AG04449 (cell line): ENCODE data around the gene COQ10B.

ENCODE experiments used
- CTCF ChIA-PET: fragments of 350-600 bp; formaldehyde crosslinking; extraction: SDS; loops from one replicate; lab custom pipeline; 2021; ENCODE audit warnings: antibody characterized with exemption; lab: Yijun Ruan, JAX
- POLR2A ChIA-PET: fragments of 400-600, 350-600 bp; formaldehyde crosslinking; extraction: SDS; loops from one replicate; lab custom pipeline; 2020; ENCODE audit warnings: antibody characterized with exemption, inconsistent platforms; lab: Yijun Ruan, JAX
- DNase-seq: peaks from one replicate; pipeline ENCODE4 v3.0.0-alpha.2; 2010; ENCODE audit warnings: low read depth, low spot score
- H3K4me3 ChIP-seq: 2 replicates; pipeline ENCODE4 v1.5.1; 2011; ENCODE audit warnings: low read depth, mild to moderate bottlenecking, control low read depth, low read length
- TF ChIP-seq, protein P1 (sequence below): IDR thresholded peaks from one replicate; pipeline ENCODE4 v1.5.1; 2011; ENCODE audit warnings: mild to moderate bottlenecking, moderate library complexity, low read length, control low read depth, inconsistent platforms; ENCODE audit not compliant: insufficient read depth; ENCODE audit errors: missing control alignments

COQ10B gene

DNA sequence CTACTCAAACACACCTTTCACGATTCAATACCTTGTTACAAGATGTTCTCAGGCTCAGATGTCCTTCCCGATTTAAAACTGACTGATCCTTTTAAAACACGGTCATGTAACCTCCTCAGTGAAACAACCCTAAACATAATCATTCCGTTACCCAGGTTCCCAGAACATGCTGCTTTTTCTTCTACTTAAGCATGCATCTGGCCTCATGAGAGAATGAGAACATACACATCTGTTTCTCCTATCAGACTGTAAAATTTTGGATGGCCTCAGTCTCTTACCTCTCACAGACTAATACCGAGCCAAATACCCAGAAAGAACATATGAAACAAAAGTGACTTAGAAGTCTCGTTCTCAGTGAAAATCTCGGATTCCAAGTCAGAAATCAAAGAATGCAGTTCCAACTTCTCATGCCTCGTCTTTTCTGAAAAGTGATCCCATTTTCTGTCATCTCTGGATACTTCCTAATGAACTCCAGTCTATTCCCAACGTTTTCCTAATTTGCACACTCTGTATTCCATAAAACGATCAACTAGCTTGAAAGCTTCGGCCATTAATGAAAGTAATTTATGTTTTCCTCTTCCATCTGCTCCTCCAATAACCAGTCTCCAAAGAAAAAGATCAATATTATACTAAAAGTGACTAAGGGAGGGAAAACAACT, 19.4 kb upstream of the COQ10B start:
- TF ChIP-seq, protein P1, sequence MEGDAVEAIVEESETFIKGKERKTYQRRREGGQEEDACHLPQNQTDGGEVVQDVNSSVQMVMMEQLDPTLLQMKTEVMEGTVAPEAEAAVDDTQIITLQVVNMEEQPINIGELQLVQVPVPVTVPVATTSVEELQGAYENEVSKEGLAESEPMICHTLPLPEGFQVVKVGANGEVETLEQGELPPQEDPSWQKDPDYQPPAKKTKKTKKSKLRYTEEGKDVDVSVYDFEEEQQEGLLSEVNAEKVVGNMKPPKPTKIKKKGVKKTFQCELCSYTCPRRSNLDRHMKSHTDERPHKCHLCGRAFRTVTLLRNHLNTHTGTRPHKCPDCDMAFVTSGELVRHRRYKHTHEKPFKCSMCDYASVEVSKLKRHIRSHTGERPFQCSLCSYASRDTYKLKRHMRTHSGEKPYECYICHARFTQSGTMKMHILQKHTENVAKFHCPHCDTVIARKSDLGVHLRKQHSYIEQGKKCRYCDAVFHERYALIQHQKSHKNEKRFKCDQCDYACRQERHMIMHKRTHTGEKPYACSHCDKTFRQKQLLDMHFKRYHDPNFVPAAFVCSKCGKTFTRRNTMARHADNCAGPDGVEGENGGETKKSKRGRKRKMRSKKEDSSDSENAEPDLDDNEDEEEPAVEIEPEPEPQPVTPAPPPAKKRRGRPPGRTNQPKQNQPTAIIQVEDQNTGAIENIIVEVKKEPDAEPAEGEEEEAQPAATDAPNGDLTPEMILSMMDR = no peak
- POLR2A ChIA-PET = interaction anchor here (1.2 to 1.9 kb wide), 2 partner anchors 20 to 30 kb away, joined by 4 to 25 read pairs; partner anchors contain the start of gene COQ10B
- DNase-seq = no peak
- CTCF ChIA-PET = no interaction called here
- peak overlapping the region; percentile 93 for H3K4me3 ChIP-seq

DNA sequence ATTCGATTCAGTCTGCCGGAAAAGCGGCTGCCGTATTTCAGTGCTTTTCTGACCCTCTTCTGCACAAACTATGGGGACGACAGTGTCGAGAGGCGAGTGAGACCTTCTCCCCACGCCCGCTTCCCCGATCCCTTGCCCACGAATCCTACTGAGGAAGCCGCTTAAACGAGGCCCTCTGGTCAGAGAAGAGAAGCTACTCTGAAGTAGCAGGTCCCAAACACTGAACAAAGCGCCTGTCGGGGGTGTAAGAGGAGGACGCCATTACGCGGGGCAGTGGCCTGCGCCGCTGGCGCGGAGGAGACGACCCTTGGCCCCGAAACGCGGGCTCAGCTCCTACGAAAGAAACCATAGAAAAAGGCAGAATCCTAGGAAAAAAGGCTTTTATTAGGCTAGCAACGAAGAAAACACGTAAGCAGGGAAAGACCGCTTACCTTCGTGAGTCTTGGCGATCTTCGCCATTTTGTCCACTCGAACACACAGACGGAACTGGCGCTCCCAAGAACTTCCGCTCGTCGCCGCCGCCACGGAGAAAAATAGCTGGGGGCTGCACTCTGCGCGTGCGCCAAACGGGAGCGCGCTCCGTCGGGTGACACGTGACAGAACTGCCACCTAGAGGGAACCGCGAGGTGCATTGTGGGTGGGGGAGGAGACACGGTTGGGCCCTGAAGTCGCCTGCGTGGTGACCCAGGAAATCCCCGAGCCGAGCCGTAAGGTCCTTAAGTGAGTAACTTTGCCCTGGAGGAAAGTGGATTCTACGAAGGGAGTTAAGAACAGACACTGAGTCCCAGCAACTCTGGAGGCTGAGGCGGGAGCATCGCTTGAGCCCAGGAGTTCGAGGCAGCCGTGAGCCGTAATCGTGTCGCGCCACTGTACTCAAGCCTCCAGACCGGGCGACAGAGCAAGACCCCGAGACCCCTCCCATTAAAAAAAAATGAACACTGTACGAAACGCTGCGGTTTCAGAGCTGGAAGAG, 18.5 kb upstream of the COQ10B start, which contains the start of gene SF3B1:
Gene SF3B1, minus strand, starts transcription at position 488 of the 973 bp plus-strand sequence. Its CDS starts 29 bp downstream, at position 459.
- CTCF ChIA-PET = interaction anchor here (0.8 kb wide), 1 partner anchor 18 kb away, joined by 3 read pairs; the partner anchor contains the start of gene COQ10B

DNA sequence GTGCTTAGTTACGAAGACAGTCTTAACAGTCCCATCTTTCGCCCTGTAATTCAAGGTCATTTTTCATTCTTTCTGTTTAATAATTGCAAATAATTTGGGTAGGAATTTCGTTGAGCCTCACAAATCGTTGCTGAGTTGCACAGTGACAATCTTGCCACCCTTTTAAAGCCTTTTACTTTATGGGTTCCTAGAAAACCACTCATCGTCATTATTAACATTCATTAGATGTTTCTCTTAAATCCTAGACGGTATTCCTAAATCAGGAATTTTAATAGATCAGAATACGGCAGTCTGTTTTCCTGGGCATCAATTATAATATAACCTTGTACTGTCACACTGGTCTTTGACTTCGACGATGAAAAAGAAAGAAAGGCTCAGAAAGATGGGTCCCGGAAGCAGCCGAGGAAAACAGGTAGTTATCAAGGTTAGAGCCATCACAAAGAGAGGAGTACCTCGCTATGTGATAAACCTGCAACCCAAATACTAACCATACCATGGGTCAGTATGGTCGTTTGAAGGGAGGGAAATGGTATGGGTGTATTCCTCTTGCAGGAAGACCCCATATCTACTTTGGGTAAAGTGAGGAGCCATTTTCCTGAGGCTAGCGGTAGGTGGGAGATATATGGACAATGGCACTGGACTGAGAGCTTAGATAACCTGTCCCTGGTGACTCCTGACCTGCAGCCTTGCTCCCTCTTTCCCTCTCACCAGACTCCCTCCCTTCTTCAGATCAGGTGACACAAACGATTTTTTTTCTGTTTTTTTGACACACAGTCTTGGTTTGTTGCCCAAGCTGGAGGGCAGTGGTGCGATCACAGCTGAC, 17.5 kb upstream of the COQ10B start:
- ChIA-PET CTCF (interaction anchor here (0.8 kb wide), 1 partner anchor 17 kb away, joined by 3 read pairs; the partner anchor contains the start of gene COQ10B), POLR2A (interaction anchor here (1.0 to 1.9 kb wide), 3 partner anchors 15 to 64 kb away, joined by 4 to 25 read pairs (median 16); partner anchors contain the start of genes COQ10B, HSPD1 and HSPE1)
- TF ChIP-seq, protein P1 = no peak
- peak overlapping the region; percentile 93 for H3K4me3 ChIP-seq
- no peak for DNase-seq

More for the DNA sequence above, 18.5 kb upstream of the COQ10B start, which contains the start of gene SF3B1:
- POLR2A ChIA-PET = interaction anchor here (0.6 to 1.9 kb wide), 9 partner anchors 9 to 1802 kb away, joined by 3 to 25 read pairs (median 4); partner anchors contain the start of genes COQ10B, HSPD1, HSPE1 and MARS2
- H3K4me3 ChIP-seq = peak within 1 kb of the TSS; percentile 93
- DNase-seq = peak; percentile 89
- TF ChIP-seq, protein P1 = no peak

DNA sequence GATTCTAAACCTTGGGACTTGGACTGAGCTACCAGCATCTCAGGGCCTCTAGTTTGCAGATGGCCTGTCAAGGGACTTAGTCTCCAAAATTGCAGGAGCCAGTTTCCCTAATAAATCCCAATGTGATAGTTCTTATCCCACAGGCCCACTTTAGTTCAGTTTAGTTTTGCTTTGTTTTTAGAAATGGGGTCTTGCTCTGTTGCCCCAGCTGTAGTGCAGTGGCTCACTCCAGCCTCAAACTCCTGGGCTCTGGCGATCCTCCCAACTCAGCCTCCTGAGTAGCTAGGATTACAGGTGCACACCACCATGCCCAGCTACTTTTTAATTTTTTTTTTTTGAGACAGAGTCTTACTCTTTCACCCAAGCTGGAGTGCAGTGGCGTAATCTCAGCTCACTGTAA, 16.0 kb upstream of the COQ10B start:
- TF ChIP-seq, protein P1 = no peak
- POLR2A ChIA-PET = no interaction called here
- no peak for DNase-seq
- CTCF ChIA-PET = interaction anchor here (2.0 kb wide), 1 partner anchor 16 kb away, joined by 4 read pairs; the partner anchor contains the start of gene COQ10B
- no peak overlapping the region for H3K4me3 ChIP-seq

DNA sequence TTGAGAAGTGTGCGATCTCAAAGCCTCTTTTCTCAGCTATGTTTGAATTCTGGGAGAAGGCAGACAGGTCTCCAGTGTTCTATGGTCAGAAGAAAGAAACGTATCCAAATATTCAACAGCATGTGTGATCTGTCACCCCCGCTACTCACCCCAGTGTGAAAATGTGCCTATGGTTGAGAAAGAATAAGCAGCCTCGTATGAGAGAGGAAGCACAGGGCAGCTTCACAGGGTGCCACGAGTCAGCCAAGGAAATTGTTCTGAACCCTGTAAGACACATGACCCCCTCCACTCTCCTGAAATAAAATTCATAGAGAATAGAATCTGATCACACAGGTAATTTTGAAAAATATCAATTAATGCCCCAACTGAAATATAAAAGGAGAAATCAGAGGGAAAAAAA, 10.5 kb upstream of the COQ10B start:
- no peak for DNase-seq
- ChIA-PET POLR2A (interaction anchor here (1.0 to 1.4 kb wide), 2 partner anchors 10 to 18 kb away, joined by 4 to 6 read pairs; partner anchors contain the start of gene COQ10B), CTCF (interaction anchor here (1.0 to 1.1 kb wide), 2 partner anchors 10 to 264 kb away, joined by 3 read pairs; no protein-coding TSS in a partner anchor)
- TF ChIP-seq, protein P1 = no peak
- H3K4me3 ChIP-seq = no peak overlapping the region
